K562 (cell line): ENCODE measurements around the gene DCAF4. TPM values are rescaled to one million over a fixed set of nuclear protein-coding genes. Genes with fewer than 3 reads are reported as not detected.

Experiments used
- ATAC-seq: fragments of 200-7000 bp; cut with Tn5 transposase; 3 replicates; pipeline ENCODE4 v1.9.1; 2020; ENCODE audit warnings: moderate library complexity
- BruUV-seq: library from RNA; stranded (reverse); fragments of 400-500 nt; replicated peaks from 2 replicates; lab custom pipeline; 2021; lab: Mats Ljungman, UMichigan
- CTCF ChIA-PET: fragments of 300-600 bp; formaldehyde crosslinking; extraction: SDS; loops from one replicate; lab custom pipeline; 2021; ENCODE audit warnings: low intra/inter-chr PET ratio; lab: Yijun Ruan, JAX
- POLR2A ChIA-PET: fragments of 300-600, 350-650 bp; sonication (Branson Sonifier 250); formaldehyde crosslinking; extraction: SDS; loops from one replicate; lab custom pipeline; 2021; ENCODE audit warnings: antibody characterized with exemption, inconsistent platforms; lab: Yijun Ruan, JAX
- DNase-seq, 4 experiments: peaks; one replicate each; pipeline versions ENCODE4 v3.0.0 to v3.0.0-alpha.2; 2011 to 2018; ENCODE audit warnings: low spot score in 3 of 4, mixed read lengths in 3 of 4; ENCODE audit errors: extremely low read depth in 1 of 4
- FAIRE-seq: peaks from 2 replicates; lab custom pipeline; 2011; peaks lifted over from hg19 to GRCh38; lab: Jason Lieb, UNC
- H2AFZ ChIP-seq: 2 replicates; pipeline ENCODE4 v1.6.0; 2011; ENCODE audit warnings: low read depth, low read length, control low read depth, inconsistent platforms
- H3K27ac ChIP-seq: fragments of 200-600 bp; 3 replicates; pipeline ENCODE4 v1.8.0; 2011; ENCODE audit warnings: low read depth, mild to moderate bottlenecking, control low read depth, inconsistent platforms, low read length, moderate library complexity, mixed read lengths; ENCODE audit errors: extremely low read depth
- H3K27me3 ChIP-seq, 2 experiments: fragments of 300-600 bp in 1 of 2; 2 replicates in 1 of 2; 3 replicates in 1 of 2; pipeline versions ENCODE4 v1.6.0 to v1.8.0; 2011; ENCODE audit warnings: inconsistent platforms in 2 of 2, low read length in 2 of 2, mild to moderate bottlenecking in 1 of 2, mixed read lengths in 1 of 2, moderate library complexity in 1 of 2; ENCODE audit not compliant: control insufficient read depth in 2 of 2, insufficient read depth in 2 of 2
- H3K36me3 ChIP-seq: fragments of 300-600 bp; 3 replicates; pipeline ENCODE4 v1.8.0; 2011; ENCODE audit warnings: mild to moderate bottlenecking, low read length, inconsistent platforms; ENCODE audit not compliant: control insufficient read depth, insufficient read depth
- H3K4me1 ChIP-seq, 2 experiments: fragments of 200-600 bp in 1 of 2; replicated peaks in 1 of 2; 2 replicates in 1 of 2; 3 replicates in 1 of 2; pipeline versions ENCODE4 v1.5.1 to v1.8.0; 2011; ENCODE audit warnings: inconsistent platforms in 2 of 2, low read length in 2 of 2, mild to moderate bottlenecking in 1 of 2, mixed read lengths in 1 of 2, moderate library complexity in 1 of 2; ENCODE audit not compliant: control insufficient read depth in 2 of 2, insufficient read depth in 2 of 2
- H3K4me2 ChIP-seq: 2 replicates; pipeline ENCODE4 v1.6.1; 2011; ENCODE audit warnings: low read length, control low read depth, inconsistent platforms, mixed read lengths; ENCODE audit not compliant: insufficient read depth
- H3K4me3 ChIP-seq: fragments of 200-600 bp; sonication (generic), shearing (Covaris generic); 2 replicates; pipeline ENCODE4 v1.5.1; 2016; ENCODE audit warnings: control low read depth, inconsistent platforms
- H3K79me2 ChIP-seq: fragments of 200-600 bp; 3 replicates; pipeline ENCODE4 v1.8.0; 2011; ENCODE audit warnings: low read length, inconsistent platforms; ENCODE audit not compliant: control insufficient read depth, insufficient read depth
- H3K9ac ChIP-seq, 2 experiments: 2 replicates each; pipeline versions ENCODE4 v1.6.0 to v1.6.1; 2011; ENCODE audit warnings: low read depth in 2 of 2, low read length in 2 of 2, control low read depth in 1 of 2, inconsistent platforms in 1 of 2, mild to moderate bottlenecking in 1 of 2, mixed read lengths in 1 of 2; ENCODE audit not compliant: insufficient read depth in 1 of 2
- H3K9me1 ChIP-seq: one replicate; pipeline ENCODE4 v1.6.0; 2011; ENCODE audit warnings: inconsistent platforms, mild to moderate bottlenecking, low read length, moderate library complexity; ENCODE audit not compliant: control insufficient read depth, insufficient read depth
- H3K9me3 ChIP-seq: replicated peaks from 2 replicates; pipeline ENCODE4 v1.5.1; 2011; ENCODE audit warnings: low read depth, low read length, inconsistent platforms; ENCODE audit not compliant: control insufficient read depth, insufficient read depth
- H4K20me1 ChIP-seq: replicated peaks from 2 replicates; pipeline ENCODE4 v1.6.1; 2011; ENCODE audit warnings: low read length, inconsistent platforms, mixed read lengths; ENCODE audit not compliant: control insufficient read depth, insufficient read depth
- ATF1 ChIP-seq, 2 experiments: fragments of 450-650 bp in 1 of 2; IDR thresholded peaks; 2 replicates each; pipeline ENCODE4 v1.6.1; 2016; ENCODE audit warnings: missing compliant biosample characterization in 1 of 2, missing genetic modification characterization in 1 of 2
- ATF7 ChIP-seq: fragments of 450-650 bp; IDR thresholded peaks from 2 replicates; pipeline ENCODE4 v1.7.1; 2014; ENCODE audit warnings: mild to moderate bottlenecking, moderate library complexity
- C11orf30 ChIP-seq: fragments of 450-650 bp; IDR thresholded peaks from 2 replicates; pipeline ENCODE4 v1.6.1; 2016; ENCODE audit warnings: low read depth, mild to moderate bottlenecking
- JUND ChIP-seq, 2 experiments: IDR thresholded peaks; 2 replicates in 1 of 2; 3 replicates in 1 of 2; pipeline ENCODE4 v1.6.1; 2011; ENCODE audit warnings: borderline replicate concordance in 2 of 2, low read depth in 2 of 2, low read length in 2 of 2, improper control_type of control experiment in 1 of 2, missing biosample characterization in 1 of 2, missing genetic modification characterization in 1 of 2, missing genetic modification reagents in 1 of 2
- KLF16 ChIP-seq: IDR thresholded peaks from 2 replicates; pipeline ENCODE4 v1.6.1; 2016; ENCODE audit warnings: antibody characterized with exemption
- MYC ChIP-seq, 2 experiments: fragments of 250-450 bp in 1 of 2; sonication (Bioruptor Pico) in 1 of 2; IDR thresholded peaks; 2 replicates each; pipeline versions ENCODE4 v1.5.1 to v1.6.1; 2012 to 2021; ENCODE audit warnings: low read depth in 2 of 2, borderline replicate concordance in 1 of 2, improper control_type of control experiment in 1 of 2, low read length in 1 of 2, mild to moderate bottlenecking in 1 of 2, moderate library complexity in 1 of 2
- NCOA2 ChIP-seq, 2 experiments: fragments of 450-650 bp; IDR thresholded peaks; 2 replicates each; pipeline ENCODE4 v1.6.1; 2018; ENCODE audit warnings: mild to moderate bottlenecking in 2 of 2, moderate library complexity in 1 of 2; ENCODE audit not compliant: partially characterized antibody in 2 of 2
- NFE2 ChIP-seq: IDR thresholded peaks from 2 replicates; pipeline ENCODE4 v1.6.1; 2014; ENCODE audit warnings: antibody characterized with exemption, low read depth
- NFIC ChIP-seq: fragments of 450-650 bp; IDR thresholded peaks from 2 replicates; pipeline ENCODE4 v1.6.1; 2017; ENCODE audit warnings: mild to moderate bottlenecking, inconsistent platforms
- NFIX ChIP-seq: fragments of 250-450 bp; sonication (Bioruptor Pico); IDR thresholded peaks from 2 replicates; pipeline ENCODE4 v1.4.0; 2020; ENCODE audit warnings: low read depth, mild to moderate bottlenecking, moderate library complexity
- POU5F1 ChIP-seq: fragments of 150-350 bp; IDR thresholded peaks from 2 replicates; pipeline ENCODE4 v1.6.1; 2014; ENCODE audit warnings: borderline replicate concordance, low read length, low read depth, mild to moderate bottlenecking; ENCODE audit not compliant: partially characterized antibody
- PURB ChIP-seq: sonication (generic); formaldehyde crosslinking; IDR thresholded peaks from 2 replicates; pipeline ENCODE4 v1.9.0; 2021; ENCODE audit warnings: low read depth, mild to moderate bottlenecking, missing genetic modification reagents
- RCOR1 ChIP-seq, 2 experiments: IDR thresholded peaks; 2 replicates each; pipeline ENCODE4 v1.6.1; 2012; ENCODE audit warnings: low read depth in 2 of 2, low read length in 2 of 2, borderline replicate concordance in 1 of 2, improper control_type of control experiment in 1 of 2
- ZC3H8 ChIP-seq: fragments of 450-650 bp; IDR thresholded peaks from 2 replicates; pipeline ENCODE4 v1.6.1; 2017
- WGBS: fragments of 100-300 bp; shearing (Covaris generic); methylation state at CpG from one replicate; pipeline ENCODE4 v1.1.6; 2016; ENCODE audit warnings: low coverage, mixed read lengths; ENCODE audit not compliant: insufficient coverage; ENCODE audit errors: missing lambda C conversion rate; 5-methylcytosine and 5-hydroxymethylcytosine counted together
- in situ Hi-C: fragments of 300-500 bp; cut with MboI; formaldehyde crosslinking; loops from 4 replicates; pipeline ENCODE4 v1.15.0; 2018; ENCODE audit warnings: inconsistent platforms, mixed read lengths
- intact Hi-C: fragments of 100-400 bp; cut with micrococcal nuclease; formaldehyde crosslinking; loops from 2 replicates; pipeline ENCODE4 v1.14.2; 2022
- polyA plus RNA-seq, 8 experiments: library from polyadenylated mRNA; depleted of rRNA in 4 of 8; stranded (reverse) in 5 of 8; unstranded in 3 of 8; fragments of >200 nt; fragmentation: Nextera tagmentation in 2 of 8; fragmentation: Illumina TruSeq in 1 of 8; extraction: Ambion mirVana in 2 of 8; extraction: Trizol in 1 of 8; gene quantifications; 2 replicates each; pipeline versions ENCODE4 v1.2.1 to v1.2.3, GENCODE V29; 2011 to 2014; ENCODE audit warnings: inconsistent platforms in 1 of 8, missing spikeins in 1 of 8
- total RNA-seq, 7 experiments: library from RNA; depleted of rRNA in 6 of 7; stranded (reverse); fragments of >200 nt in 6 of 7; fragmentation: Illumina TruSeq in 2 of 7; extraction: Trizol in 2 of 7; gene quantifications; 2 replicates each; pipeline versions ENCODE4 v1.2.1 to v1.2.3, GENCODE V29; 2011 to 2021; ENCODE audit warnings: low replicate concordance in 1 of 7
- TF ChIP-seq, protein P1 (sequence below): IDR thresholded peaks from 2 replicates; pipeline ENCODE4 v1.6.1; 2012; ENCODE audit warnings: low read depth, low read length, improper control_type of control experiment, borderline replicate concordance
- TF ChIP-seq, protein P2 (sequence below): fragments of 250-450 bp; sonication (Bioruptor Pico); IDR thresholded peaks from 2 replicates; pipeline ENCODE4 v1.8.0; 2022; ENCODE audit warnings: moderate library complexity, mild to moderate bottlenecking, inconsistent platforms

The DCAF4 gene
- total and polyA plus RNA-seq, 9 of the 15 experiments (the other 6 are each of a cell fraction or from before 2014, with no cell fraction given), result 2.7 to 49.2 (median 22.9) TPM

GRCh38 chr14:72921396-72921795, 4.9 kb upstream of the DCAF4 start (continued):
- TF ChIP-seq PURB (CRISPR knock-in tag) (no peak), NFIC (no peak), NCOA2 (IDR thresholded peaks at IDR 0.05; ENCODE audit: partially characterized antibody in 2 of 2) (no peak)
- TF ChIP-seq, all 486 proteins: peak for 0

GRCh38 chr14:72924337-72924736, 1.9 kb upstream of the DCAF4 start:
- ATAC-seq (peak; percentile 8; the same call in 2 of the 3 replicates), DNase-seq (peak in 3 of 4 experiments; percentile 25 to 89 (median 66)), FAIRE-seq (peak; percentile 71)
- Histone ChIP-seq H3K27me3 (no peaks in the 10 kb centered on the region), H3K27ac (peak overlapping the region; percentile 98), H4K20me1 (no peaks in the 10 kb centered on the region), H2AFZ (peak overlapping the region; percentile 88), H3K9ac (peak overlapping the region; percentile 15 to 98; a peak in 3 of 4 replicates), H3K79me2 (peaks cover 31% of the 10 kb centered on the region), H3K9me1 (no peaks in the 10 kb centered on the region), H3K4me3 (no peak overlapping the region), H3K4me2 (peak overlapping the region; percentile 92), H3K36me3 (peaks cover 3% of the 10 kb centered on the region; the same call in 1 of the 3 replicates), H3K9me3 (no peaks in the 10 kb centered on the region), H3K4me1 (peaks cover 21 to 40% of the 10 kb centered on the region in 2 experiments)
- intact Hi-C loops, result loop anchor here (10.0 kb wide), 1 partner anchor 540 kb away; no protein-coding TSS in a partner anchor
- ChIA-PET POLR2A (interaction anchor here (0.7 to 2.0 kb wide), 5 partner anchors 12 to 416 kb away, joined by 3 to 11 read pairs (median 4); partner anchors contain the start of gene ZFYVE1), CTCF (no interaction called here)
- in situ Hi-C loops, result no loop called here
- WGBS, result 3% methylated on average over 5 of the region's 5 CpGs
- no TSS peak for BruUV-seq
- peak; percentile 59; the same call in 1 of the 2 replicates for TF ChIP-seq NFIX (CRISPR knock-in tag)
- TF ChIP-seq, protein P1, sequence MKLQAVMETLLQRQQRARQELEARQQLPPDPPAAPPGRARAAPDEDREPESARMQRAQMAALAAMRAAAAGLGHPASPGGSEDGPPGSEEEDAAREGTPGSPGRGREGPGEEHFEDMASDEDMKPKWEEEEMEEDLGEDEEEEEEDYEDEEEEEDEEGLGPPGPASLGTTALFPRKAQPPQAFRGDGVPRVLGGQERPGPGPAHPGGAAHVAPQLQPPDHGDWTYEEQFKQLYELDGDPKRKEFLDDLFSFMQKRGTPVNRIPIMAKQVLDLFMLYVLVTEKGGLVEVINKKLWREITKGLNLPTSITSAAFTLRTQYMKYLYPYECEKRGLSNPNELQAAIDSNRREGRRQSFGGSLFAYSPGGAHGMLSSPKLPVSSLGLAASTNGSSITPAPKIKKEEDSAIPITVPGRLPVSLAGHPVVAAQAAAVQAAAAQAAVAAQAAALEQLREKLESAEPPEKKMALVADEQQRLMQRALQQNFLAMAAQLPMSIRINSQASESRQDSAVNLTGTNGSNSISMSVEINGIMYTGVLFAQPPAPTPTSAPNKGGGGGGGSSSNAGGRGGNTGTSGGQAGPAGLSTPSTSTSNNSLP, result 0 out of 2 replicates have a peak, but pooled peaks have one; percentile 31
- peak; percentile 31; the same call in 1 of the 2 replicates for TF ChIP-seq C11orf30
- peak; percentile 30 for TF ChIP-seq ATF7
- TF ChIP-seq RCOR1 (IDR thresholded peaks at IDR 0.05; ENCODE audit: borderline replicate concordance in 1 of 2, low read depth in 2 of 2, low read length in 2 of 2), result peak in 1 of 2 experiments; percentile 55; a peak in 1 of 4 replicates
- TF ChIP-seq NFIC, result peak; percentile 98
- peak; percentile 40; the same call in 1 of the 2 replicates for TF ChIP-seq MYC (IDR thresholded peaks at IDR 0.05; ENCODE audit: low read depth, low read length)
- no peak for TF ChIP-seq MYC (CRISPR knock-in tag; IDR thresholded peaks at IDR 0.05; ENCODE audit: borderline replicate concordance, low read depth)
- peak; percentile 38; the same call in 1 of the 2 replicates for TF ChIP-seq JUND (IDR thresholded peaks at IDR 0.05; ENCODE audit: borderline replicate concordance, low read depth, low read length)
- peak; percentile 54; the same call in 1 of the 3 replicates for TF ChIP-seq JUND (tag; IDR thresholded peaks at IDR 0.05; ENCODE audit: borderline replicate concordance, low read depth, low read length)
- peak; percentile 62 for TF ChIP-seq NFE2
- TF ChIP-seq KLF16, result no peak
- no peak for TF ChIP-seq ZC3H8
- no peak for TF ChIP-seq POU5F1
- TF ChIP-seq, protein P2, sequence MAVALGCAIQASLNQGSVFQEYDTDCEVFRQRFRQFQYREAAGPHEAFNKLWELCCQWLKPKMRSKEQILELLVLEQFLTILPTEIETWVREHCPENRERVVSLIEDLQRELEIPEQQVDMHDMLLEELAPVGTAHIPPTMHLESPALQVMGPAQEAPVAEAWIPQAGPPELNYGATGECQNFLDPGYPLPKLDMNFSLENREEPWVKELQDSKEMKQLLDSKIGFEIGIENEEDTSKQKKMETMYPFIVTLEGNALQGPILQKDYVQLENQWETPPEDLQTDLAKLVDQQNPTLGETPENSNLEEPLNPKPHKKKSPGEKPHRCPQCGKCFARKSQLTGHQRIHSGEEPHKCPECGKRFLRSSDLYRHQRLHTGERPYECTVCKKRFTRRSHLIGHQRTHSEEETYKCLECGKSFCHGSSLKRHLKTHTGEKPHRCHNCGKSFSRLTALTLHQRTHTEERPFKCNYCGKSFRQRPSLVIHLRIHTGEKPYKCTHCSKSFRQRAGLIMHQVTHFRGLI (CRISPR knock-in tag), result no peak
- no peak for TF ChIP-seq ATF1 (CRISPR knock-in tag; IDR thresholded peaks at IDR 0.05)
- peak; percentile 67 for TF ChIP-seq ATF1 (tag; IDR thresholded peaks at IDR 0.05)
